Activated naive CD4-positive, alpha-beta T cell (primary cell): ENCODE results near the gene UNC45B.
"Not testable (repeated sequence)": the region's sequence is repeated elsewhere in the genome, so short reads cannot be mapped to it uniquely, and the experiment has no call there.

Experiments
- DNase-seq, 4 experiments: peaks; one replicate each; lab custom pipeline; 2025; lab: John Stamatoyannopoulos, UW

UNC45B gene

GRCh38 chr17:35214631-35215273, 67.1 kb downstream of the UNC45B start:
- peak in 2 of 4 experiments; percentile 9 to 22 for DNase-seq

GRCh38 chr17:35217107-35217506, 69.5 kb downstream of the UNC45B start:
- DNase-seq = no peak

GRCh38 chr17:35218915-35219314, 71.3 kb downstream of the UNC45B start:
- DNase-seq = no peak

DNA sequence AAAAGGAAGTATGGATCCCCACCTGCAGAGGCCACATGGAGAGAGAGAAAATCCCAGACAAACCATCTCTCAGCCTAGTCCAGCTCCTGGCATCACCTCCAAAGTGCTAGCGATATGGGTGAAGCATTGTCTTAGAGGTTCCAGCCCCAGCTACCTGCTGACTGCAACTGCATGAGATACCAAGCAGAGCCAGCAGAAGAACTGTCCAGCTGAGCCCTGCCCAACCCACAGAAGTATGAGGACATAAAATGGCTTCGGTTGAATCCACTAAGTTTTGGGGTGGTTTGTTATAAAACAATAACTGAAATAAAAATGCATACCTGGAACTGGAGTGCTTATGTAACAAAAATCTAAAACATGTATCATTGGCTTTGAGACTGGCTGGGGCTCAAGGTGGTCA, 74.8 kb downstream of the UNC45B start:
- no peak for DNase-seq

DNA sequence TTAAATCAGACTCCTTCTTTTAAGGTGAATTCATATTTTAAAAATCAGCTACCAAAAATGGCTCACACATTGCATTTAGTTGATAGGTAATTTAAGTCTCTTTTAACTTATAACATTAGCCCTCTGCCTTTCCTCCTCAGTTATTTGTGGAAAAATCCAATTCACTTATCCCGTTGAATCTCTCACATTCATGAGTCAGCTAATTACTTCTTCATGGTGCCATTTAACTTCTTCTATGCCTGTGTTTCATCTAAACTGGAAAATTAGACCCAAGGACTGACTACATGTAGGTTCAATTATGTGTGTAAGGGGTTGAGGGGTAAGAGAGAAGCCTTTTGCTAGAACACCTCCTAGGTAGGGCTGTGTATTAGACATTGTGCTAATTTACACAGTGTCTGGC, 76.8 kb downstream of the UNC45B start:
- no peak for DNase-seq

GRCh38 chr17:35227546-35227945, 79.9 kb downstream of the UNC45B start:
- no peak for DNase-seq

GRCh38 chr17:35229638-35230037, 82.0 kb downstream of the UNC45B start:
- DNase-seq = no peak

- DNase-seq = not testable (repeated sequence)
These were observed 86.7 kb downstream of the UNC45B start for GRCh38 chr17:35234315-35234714.

DNA sequence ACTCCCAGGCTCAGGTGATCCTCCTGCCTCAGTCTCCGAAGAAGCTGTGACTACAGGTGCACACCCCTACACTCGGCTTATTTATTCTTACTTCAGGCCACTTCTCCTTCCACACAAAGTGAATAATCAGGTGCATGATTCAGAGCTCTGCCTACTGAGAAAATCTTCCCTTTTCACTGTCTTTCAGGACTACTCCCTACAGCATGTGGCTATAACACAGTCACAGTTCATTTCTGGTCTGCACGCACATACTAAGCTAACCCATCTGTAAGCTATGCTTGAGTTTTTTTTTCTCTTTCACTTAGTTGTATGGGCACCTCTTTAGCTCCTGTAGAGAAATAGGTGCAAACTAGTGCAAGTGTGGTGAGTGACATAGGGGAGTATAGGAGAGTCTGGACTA, 87.7 kb downstream of the UNC45B start:
- DNase-seq = no peak

GRCh38 chr17:35235917-35236316, 88.3 kb downstream of the UNC45B start:
- no peak for DNase-seq

GRCh38 chr17:35236821-35237220, 89.2 kb downstream of the UNC45B start:
- DNase-seq = no peak

GRCh38 chr17:35238821-35239220, 91.2 kb downstream of the UNC45B start:
- DNase-seq = no peak
